Parathyroid adenoma (tissue), 2 donors: ENCODE measurements around the gene ROPN1.

Source experiments
- H2AFZ ChIP-seq: fragments of 300-600 bp; sonication (generic); one replicate; pipeline ENCODE4 v1.7.0; 2017; ENCODE audit warnings: antibody characterized with exemption, mild to moderate bottlenecking
- H3K27ac ChIP-seq: fragments of 300-600 bp; sonication (generic); one replicate; pipeline ENCODE4 v1.7.0; 2017
- H3K27me3 ChIP-seq: fragments of 300-600 bp; sonication (generic); one replicate; pipeline ENCODE4 v1.7.0; 2017; ENCODE audit warnings: low read length; ENCODE audit not compliant: control insufficient read depth, insufficient read depth
- H3K36me3 ChIP-seq: fragments of 300-600 bp; sonication (generic); one replicate; pipeline ENCODE4 v1.7.0; 2017; ENCODE audit warnings: low read length; ENCODE audit not compliant: control insufficient read depth, insufficient read depth
- H3K4me1 ChIP-seq: fragments of 300-600 bp; sonication (generic); one replicate; pipeline ENCODE4 v1.7.0; 2017; ENCODE audit warnings: control low read depth
- H3K4me2 ChIP-seq: fragments of 300-600 bp; sonication (generic); one replicate; pipeline ENCODE4 v1.7.0; 2017; ENCODE audit warnings: low read length
- H3K4me3 ChIP-seq: fragments of 300-600 bp; sonication (generic); one replicate; pipeline ENCODE4 v1.7.0; 2017; ENCODE audit warnings: low read depth, low read length
- H3K79me2 ChIP-seq: fragments of 300-600 bp; sonication (generic); one replicate; pipeline ENCODE4 v1.7.0; 2017; ENCODE audit warnings: control low read depth
- H3K9ac ChIP-seq: fragments of 300-600 bp; sonication (generic); one replicate; pipeline ENCODE4 v1.7.0; 2017; ENCODE audit warnings: mild to moderate bottlenecking
- H3K9me3 ChIP-seq: fragments of 300-600 bp; sonication (generic); one replicate; pipeline ENCODE4 v1.7.0; 2017; ENCODE audit warnings: low read length; ENCODE audit not compliant: control insufficient read depth
- CTCF ChIP-seq: fragments of 300-600 bp; sonication (generic); IDR thresholded peaks from one replicate; pipeline ENCODE4 v1.7.0; 2017; ENCODE audit warnings: antibody characterized with exemption, mild to moderate bottlenecking
- donor health status: primary hyperparathyroidism.

Gene ROPN1

GRCh38 chr3:123941121-123941520, 50.8 kb downstream of the ROPN1 start:
- no peak overlapping the region for H2AFZ ChIP-seq
- no peaks in the 10 kb centered on the region for H3K27me3 ChIP-seq
- H3K27ac ChIP-seq: no peak overlapping the region
- no peaks in the 10 kb centered on the region for H3K36me3 ChIP-seq
- no peak for TF ChIP-seq CTCF
- H3K4me2 ChIP-seq: no peak overlapping the region
- no peak overlapping the region for H3K4me3 ChIP-seq
- no peaks in the 10 kb centered on the region for H3K9me3 ChIP-seq
- no peak overlapping the region for H3K9ac ChIP-seq
- no peaks in the 10 kb centered on the region for H3K4me1 ChIP-seq
- H3K79me2 ChIP-seq: no peaks in the 10 kb centered on the region

- no peak overlapping the region for H3K27ac ChIP-seq
Measured at GRCh38 chr3:123939706-123940105, 52.2 kb downstream of the ROPN1 start.

GRCh38 chr3:123936400-123936799, 55.5 kb downstream of the ROPN1 start:
- Histone ChIP-seq H3K79me2 (no peaks in the 10 kb centered on the region), H3K9ac (no peak overlapping the region), H3K9me3 (no peaks in the 10 kb centered on the region), H3K4me1 (no peaks in the 10 kb centered on the region), H3K27me3 (no peaks in the 10 kb centered on the region), H3K4me2 (no peak overlapping the region), H3K36me3 (no peaks in the 10 kb centered on the region), H3K4me3 (no peak overlapping the region), H3K27ac (no peak overlapping the region), H2AFZ (no peak overlapping the region)
- no peak for TF ChIP-seq CTCF

More at GRCh38 chr3:123939706-123940105, 52.2 kb downstream of the ROPN1 start:
- Histone ChIP-seq H3K4me3 (no peak overlapping the region), H2AFZ (no peak overlapping the region), H3K79me2 (no peaks in the 10 kb centered on the region), H3K9me3 (no peaks in the 10 kb centered on the region), H3K4me1 (no peaks in the 10 kb centered on the region), H3K9ac (no peak overlapping the region), H3K36me3 (no peaks in the 10 kb centered on the region), H3K27me3 (no peaks in the 10 kb centered on the region), H3K4me2 (no peak overlapping the region)
- TF ChIP-seq CTCF: no peak

- no peak overlapping the region for H3K9ac ChIP-seq
- H3K79me2 ChIP-seq: no peaks in the 10 kb centered on the region
- H3K4me3 ChIP-seq: no peak overlapping the region
- H3K36me3 ChIP-seq: no peaks in the 10 kb centered on the region
- no peaks in the 10 kb centered on the region for H3K27me3 ChIP-seq
- TF ChIP-seq CTCF: no peak
- H3K27ac ChIP-seq: no peak overlapping the region
- H3K4me1 ChIP-seq: no peaks in the 10 kb centered on the region
- no peak overlapping the region for H2AFZ ChIP-seq
- no peak overlapping the region for H3K4me2 ChIP-seq
- H3K9me3 ChIP-seq: no peaks in the 10 kb centered on the region
Measured at GRCh38 chr3:123935830-123936229, 56.1 kb downstream of the ROPN1 start.

- no peak overlapping the region for H3K4me2 ChIP-seq
Measured at GRCh38 chr3:123934250-123934649, 57.7 kb downstream of the ROPN1 start.

More at GRCh38 chr3:123934250-123934649, 57.7 kb downstream of the ROPN1 start:
- no peaks in the 10 kb centered on the region for H3K36me3 ChIP-seq
- H3K79me2 ChIP-seq: no peaks in the 10 kb centered on the region
- no peak for TF ChIP-seq CTCF
- H3K4me1 ChIP-seq: no peaks in the 10 kb centered on the region
- H3K9me3 ChIP-seq: no peaks in the 10 kb centered on the region
- H3K4me3 ChIP-seq: no peak overlapping the region
- H3K27me3 ChIP-seq: no peaks in the 10 kb centered on the region
- H3K9ac ChIP-seq: no peak overlapping the region
- no peak overlapping the region for H3K27ac ChIP-seq
- no peak overlapping the region for H2AFZ ChIP-seq
